Kidney (tissue), 14 donors: ENCODE measurements around the gene CNTN2. TPM values are rescaled to one million over a fixed set of nuclear protein-coding genes. Genes with fewer than 3 reads are reported as not detected.

Experiments
- DNase-seq, 5 donors: peaks; one replicate each; pipeline ENCODE4 v3.0.0-alpha.2; 2013 to 2020
- FAIRE-seq: peaks from 2 replicates; lab custom pipeline; 2012; peaks lifted over from hg19 to GRCh38; lab: Jason Lieb, UNC
- H3K27ac ChIP-seq, 2 donors: one replicate each; pipeline ENCODE4 v1.7.0; 2013; ENCODE audit warnings: low read depth in 2 of 2, low read length in 2 of 2, inconsistent platforms in 1 of 2
- H3K27me3 ChIP-seq: one replicate; pipeline ENCODE4 v1.7.1; 2013; ENCODE audit warnings: low read length, inconsistent platforms; ENCODE audit not compliant: control insufficient read depth, insufficient read depth
- H3K36me3 ChIP-seq, 3 donors: one replicate each; pipeline versions ENCODE4 v1.7.0 to v1.7.1; 2013; ENCODE audit warnings: low read length in 3 of 3, control low read depth in 1 of 3, inconsistent platforms in 1 of 3; ENCODE audit not compliant: insufficient read depth in 3 of 3, control insufficient read depth in 2 of 3
- H3K4me1 ChIP-seq, 3 donors: one replicate each; pipeline versions ENCODE4 v1.7.0 to v1.7.1; 2013; ENCODE audit warnings: low read length in 3 of 3, inconsistent platforms in 1 of 3, low read depth in 1 of 3; ENCODE audit not compliant: control insufficient read depth in 2 of 3, insufficient read depth in 2 of 3
- H3K4me3 ChIP-seq, 3 donors: one replicate each; pipeline versions ENCODE4 v1.7.0 to v1.8.1; 2013; ENCODE audit warnings: low read length in 3 of 3, control low read depth in 1 of 3, inconsistent platforms in 1 of 3
- H3K9ac ChIP-seq, 3 donors: one replicate each; pipeline versions ENCODE4 v1.7.0 to v1.7.1; 2013; ENCODE audit warnings: low read length in 3 of 3, control low read depth in 1 of 3, inconsistent platforms in 1 of 3
- H3K9me3 ChIP-seq, 3 donors: one replicate each; pipeline versions ENCODE4 v1.7.0 to v1.7.1; 2013; ENCODE audit warnings: low read length in 3 of 3, control low read depth in 1 of 3, inconsistent platforms in 1 of 3; ENCODE audit not compliant: control insufficient read depth in 2 of 3, insufficient read depth in 1 of 3
- CTCF ChIP-seq: IDR thresholded peaks from 3 replicates; pipeline ENCODE4 v1.5.1; 2012; ENCODE audit warnings: mild to moderate bottlenecking, moderate library complexity, borderline replicate concordance; ENCODE audit not compliant: insufficient read depth; ENCODE audit errors: extremely low read depth
- intact Hi-C: fragments of 100-400 bp; cut with DNase I; formaldehyde crosslinking; loops from one replicate; pipeline ENCODE4 v1.11.1; 2022
- polyA plus RNA-seq: library from polyadenylated mRNA; stranded (reverse); fragments of 350-450 nt; fragmentation: Illumina TruSeq; extraction: RNeasy Lipid Tissue Mini Kit (QIAGEN cat#74804); gene quantifications from one replicate; pipeline ENCODE4 v1.2.3, GENCODE V29; 2014; ENCODE audit warnings: low read depth, low replicate concordance; ENCODE audit not compliant: insufficient read depth
- total RNA-seq: library from RNA; stranded (reverse); fragmentation: NEBNext Ultra II Directional; extraction: Animal tissue kit (Norgen Biotek cat#: 25700); gene quantifications from one replicate; pipeline ENCODE4 v1.2.1, GENCODE V29; 2021
- donor health status: control.
- donor health status: control.
- donor health status: control.
- donor health status: control.
- donor health status: control.
- donor health status: DM: yes; HTN: yes; CAD: no.
- donor health status: Normal renal cell carcinoma (clear cell type).

CNTN2 gene
- total and polyA plus RNA-seq, 2 donors from 2014 or later, result 0.15 to 0.44 TPM

- DNase-seq (no peak), FAIRE-seq (no peak)
Observed at GRCh38 chr1:205018381-205018780, 24.6 kb upstream of the CNTN2 start.

GRCh38 chr1:205020466-205020865 lies 22.5 kb upstream of the CNTN2 start:
- FAIRE-seq (no peak), DNase-seq (no peak)
- no peak overlapping the region for H3K27ac ChIP-seq
- H3K27me3 ChIP-seq, result no peaks in the 10 kb centered on the region
- no peak overlapping the region for H3K4me3 ChIP-seq
- no peak for TF ChIP-seq CTCF
- no peaks in the 10 kb centered on the region for H3K4me1 ChIP-seq
- H3K9ac ChIP-seq, result no peak overlapping the region
- H3K9me3 ChIP-seq, result no peaks in the 10 kb centered on the region
- intact Hi-C loops, result loop anchor here (5.0 kb wide), 1 partner anchor 53 kb away; no protein-coding TSS in a partner anchor
- H3K36me3 ChIP-seq, result no peaks in the 10 kb centered on the region

More at GRCh38 chr1:205018381-205018780, 24.6 kb upstream of the CNTN2 start:
- Histone ChIP-seq H3K27me3 (no peaks in the 10 kb centered on the region), H3K4me3 (no peak overlapping the region), H3K9me3 (no peaks in the 10 kb centered on the region), H3K9ac (no peak overlapping the region), H3K36me3 (no peaks in the 10 kb centered on the region), H3K4me1 (peaks cover 0 to 2% (median 0%) of the 10 kb centered on the region in 3 donors), H3K27ac (no peak overlapping the region)
- no peak for TF ChIP-seq CTCF
- intact Hi-C loops, result no loop called here

- Histone ChIP-seq H3K36me3 (no peaks in the 10 kb centered on the region), H3K9ac (no peak overlapping the region), H3K4me1 (no peaks in the 10 kb centered on the region), H3K27me3 (no peaks in the 10 kb centered on the region), H3K9me3 (no peaks in the 10 kb centered on the region), H3K4me3 (no peak overlapping the region), H3K27ac (no peak overlapping the region)
- intact Hi-C loops, result loop anchor here (5.0 kb wide), 1 partner anchor 57 kb away; no protein-coding TSS in a partner anchor
- FAIRE-seq (no peak), DNase-seq (no peak)
- TF ChIP-seq CTCF, result no peak
Observed at GRCh38 chr1:205024679-205025078, 18.3 kb upstream of the CNTN2 start.

- no peak overlapping the region for H3K9ac ChIP-seq
- TF ChIP-seq CTCF, result no peak
- intact Hi-C loops, result no loop called here
- FAIRE-seq (no peak), DNase-seq (no peak)
- H3K4me3 ChIP-seq, result no peak overlapping the region
- no peaks in the 10 kb centered on the region for H3K9me3 ChIP-seq
- no peaks in the 10 kb centered on the region for H3K36me3 ChIP-seq
- no peak overlapping the region for H3K27ac ChIP-seq
- H3K27me3 ChIP-seq, result no peaks in the 10 kb centered on the region
- no peaks in the 10 kb centered on the region for H3K4me1 ChIP-seq
Observed at GRCh38 chr1:205025239-205025638, 17.8 kb upstream of the CNTN2 start.
